MG63 (cell line): ENCODE results near the gene PLA2G12B. TPM values are rescaled to one million over a fixed set of nuclear protein-coding genes. Genes with fewer than 3 reads are reported as not detected.

Experiments
- total RNA-seq: library from RNA; depleted of rRNA; stranded (reverse); fragments of >200 nt; shearing (Covaris generic); gene quantifications from 2 replicates; pipeline ENCODE4 v1.2.3, GENCODE V29; 2014; ENCODE audit warnings: low replicate concordance; rRNA removed

Gene PLA2G12B
- total RNA-seq, 1 experiment from 2014 or later: not detected

Other genes with a start within 250 kb of the PLA2G12B start
- gene OIT3, start 61.1 kb downstream of the PLA2G12B start, total RNA-seq: not detected in 2 replicates
- gene P4HA1, start 142.1 kb upstream of the PLA2G12B start, total RNA-seq: 65.9 and 77.0 TPM in 2 replicates
- gene NUDT13, start 155.6 kb upstream of the PLA2G12B start, total RNA-seq: not detected in 2 replicates
- gene ECD, start 213.2 kb upstream of the PLA2G12B start, total RNA-seq: 38.3 and 39.6 TPM in 2 replicates
- 5.6 and 7.4 TPM in 2 replicates for gene FAM149B1, start 213.3 kb upstream of the PLA2G12B start, total RNA-seq